HepG2 (cell line): ENCODE results near the gene RGS19. TPM values are rescaled to one million over a fixed set of nuclear protein-coding genes. Genes with fewer than 3 reads are reported as not detected.
A peak's percentile ranks its signal among the peaks of the same experiment; 100 is the strongest.

Experiments used
- BCL3 ChIP-seq: sonication (generic); formaldehyde crosslinking; IDR thresholded peaks from 2 replicates; pipeline ENCODE4 v1.5.1; 2020; ENCODE audit warnings: mild to moderate bottlenecking, missing genetic modification reagents, moderate library complexity
- BRCA1 ChIP-seq: sonication (generic); formaldehyde crosslinking; IDR thresholded peaks from 2 replicates; pipeline ENCODE4 v1.4.0; 2020; ENCODE audit warnings: missing genetic modification reagents
- CREBL2 ChIP-seq: sonication (generic); formaldehyde crosslinking; IDR thresholded peaks from 2 replicates; pipeline ENCODE4 v1.8.1; 2023; ENCODE audit warnings: missing genetic modification reagents, mild to moderate bottlenecking, borderline replicate concordance
- HMGXB4 ChIP-seq, 2 experiments: sonication (generic) in 1 of 2; formaldehyde crosslinking in 1 of 2; IDR thresholded peaks; 2 replicates each; pipeline versions ENCODE4 v1.4.0 to v1.6.1; 2018 to 2020; ENCODE audit warnings: missing genetic modification reagents in 2 of 2, borderline replicate concordance in 1 of 2, low read depth in 1 of 2, mild to moderate bottlenecking in 1 of 2, missing biosample characterization in 1 of 2
- IKZF4 ChIP-seq: sonication (generic); formaldehyde crosslinking; IDR thresholded peaks from 2 replicates; pipeline ENCODE4 v1.5.1; 2020; ENCODE audit warnings: borderline replicate concordance, mild to moderate bottlenecking, low read depth, missing genetic modification reagents; ENCODE audit errors: not compliant biosample characterization
- KLF11 ChIP-seq: IDR thresholded peaks from 2 replicates; pipeline ENCODE4 v1.6.1; 2016; ENCODE audit warnings: missing compliant biosample characterization
- MAZ ChIP-seq, 2 experiments: sonication (generic) in 1 of 2; formaldehyde crosslinking in 1 of 2; IDR thresholded peaks; 2 replicates each; pipeline versions ENCODE4 v1.5.0 to v1.6.1; 2012 to 2020; ENCODE audit warnings: low read depth in 2 of 2, mild to moderate bottlenecking in 2 of 2, borderline replicate concordance in 1 of 2, improper control_type of control experiment in 1 of 2, low read length in 1 of 2, missing genetic modification reagents in 1 of 2, moderate library complexity in 1 of 2
- ZBTB34 ChIP-seq: sonication (generic); formaldehyde crosslinking; IDR thresholded peaks from 2 replicates; pipeline ENCODE4 v1.8.0; 2022; ENCODE audit warnings: mild to moderate bottlenecking, missing genetic modification reagents
- ZBTB43 ChIP-seq: sonication (generic); formaldehyde crosslinking; conservative IDR thresholded peaks from 2 replicates; pipeline ENCODE4 v1.4.0; 2020; ENCODE audit warnings: missing genetic modification reagents
- ZBTB7B ChIP-seq: sonication (generic); formaldehyde crosslinking; IDR thresholded peaks from 2 replicates; pipeline ENCODE4 v1.4.0; 2020; ENCODE audit warnings: missing genetic modification reagents
- ZGPAT ChIP-seq: IDR thresholded peaks from 2 replicates; pipeline ENCODE4 v1.6.1; 2016; ENCODE audit warnings: mild to moderate bottlenecking
- ZNF17 ChIP-seq: sonication (generic); formaldehyde crosslinking; IDR thresholded peaks from 2 replicates; pipeline ENCODE4 v1.5.0; 2020; ENCODE audit warnings: mild to moderate bottlenecking, missing genetic modification reagents
- ZNF3 ChIP-seq: IDR thresholded peaks from 2 replicates; pipeline ENCODE4 v1.7.0; 2017; ENCODE audit warnings: inconsistent platforms
- ZNF33B ChIP-seq: sonication (generic); formaldehyde crosslinking; IDR thresholded peaks from 2 replicates; pipeline ENCODE4 v1.5.1; 2020; ENCODE audit warnings: mild to moderate bottlenecking, missing genetic modification reagents
- ZNF446 ChIP-seq: sonication (generic); formaldehyde crosslinking; IDR thresholded peaks from 2 replicates; pipeline ENCODE4 v1.5.0; 2020; ENCODE audit warnings: mild to moderate bottlenecking, missing genetic modification reagents
- ZNF576 ChIP-seq: sonication (generic); formaldehyde crosslinking; IDR thresholded peaks from 2 replicates; pipeline ENCODE4 v1.4.0; 2020; ENCODE audit warnings: mild to moderate bottlenecking, missing genetic modification reagents
- ZNF597 ChIP-seq: sonication (generic); formaldehyde crosslinking; IDR thresholded peaks from 2 replicates; pipeline ENCODE4 v1.5.0; 2020; ENCODE audit warnings: missing genetic modification reagents
- ZNF776 ChIP-seq: sonication (generic); formaldehyde crosslinking; IDR thresholded peaks from 2 replicates; pipeline ENCODE4 v1.4.0; 2020; ENCODE audit warnings: mild to moderate bottlenecking, missing genetic modification reagents
- polyA plus RNA-seq, 8 experiments: library from polyadenylated mRNA; depleted of rRNA in 3 of 8; stranded (reverse) in 7 of 8; unstranded in 1 of 8; fragments of >200 nt; fragmentation: Illumina TruSeq in 4 of 8; extraction: Trizol in 4 of 8; gene quantifications; 2 replicates each; pipeline versions ENCODE4 v1.2.1 to v1.2.3, GENCODE V29; 2011 to 2016; ENCODE audit warnings: low read depth in 4 of 8, missing spikeins in 1 of 8, mixed read lengths in 1 of 8; ENCODE audit not compliant: insufficient read depth in 1 of 8
- total RNA-seq, 5 experiments: library from RNA; depleted of rRNA; stranded (reverse); fragments of >200 nt; fragmentation: Illumina TruSeq; extraction: Trizol; gene quantifications; 2 replicates each; pipeline ENCODE4 v1.2.3, GENCODE V29; 2016; ENCODE audit warnings: low read depth in 1 of 5

Gene RGS19
- total and polyA plus RNA-seq, 2 of the 13 experiments (the other 11 are each of a cell fraction or from before 2014, with no cell fraction given): 10.7 to 11.9 TPM

GRCh38 chr20:64056889-64057627 is 22.3 kb downstream of the RGS19 start (continued):
- TF ChIP-seq ZBTB7B (CRISPR knock-in tag) (no peak), ZBTB43 (CRISPR knock-in tag) (no peak), BRCA1 (CRISPR knock-in tag) (no peak), ZNF597 (CRISPR knock-in tag) (no peak), ZNF576 (CRISPR knock-in tag) (peak; percentile 95), BCL3 (CRISPR knock-in tag) (peak; percentile 86), MAZ (IDR thresholded peaks at IDR 0.05; ENCODE audit: borderline replicate concordance, low read depth, low read length) (no peak), MAZ (CRISPR knock-in tag; IDR thresholded peaks at IDR 0.05; ENCODE audit: low read depth) (peak; percentile 54; the same call in 1 of the 2 replicates), ZNF33B (CRISPR knock-in tag) (peak; percentile 93; the same call in 1 of the 2 replicates), CREBL2 (CRISPR knock-in tag) (peak; percentile 92; the same call in 1 of the 2 replicates), ZNF17 (CRISPR knock-in tag) (no peak), IKZF4 (CRISPR knock-in tag) (peak; percentile 72), ZBTB34 (peak; percentile 81), ZNF776 (CRISPR knock-in tag) (peak; percentile 98), KLF11 (CRISPR knock-in tag) (no peak; the same call in 1 of the 2 replicates), ZNF3 (CRISPR knock-in tag) (no peak; the same call in 1 of the 2 replicates), ZNF446 (peak; percentile 78; the same call in 1 of the 2 replicates), HMGXB4 (CRISPR knock-in tag; IDR thresholded peaks at IDR 0.05; ENCODE audit: borderline replicate concordance in 1 of 2, low read depth in 1 of 2) (peak in 1 of 2 experiments; percentile 46; a peak in 1 of 4 replicates), ZGPAT (CRISPR knock-in tag) (no peak; the same call in 1 of the 2 replicates)
